Measurements from ENCODE around the gene SCFD2. TPM values are rescaled to one million over a fixed set of nuclear protein-coding genes. Genes with fewer than 3 reads are reported as not detected.
A peak's percentile ranks its signal among the peaks of the same experiment; 100 is the strongest.

SCFD2 gene
- total RNA-seq, 1 experiment from 2014 or later, result 12.4 TPM

DNA sequence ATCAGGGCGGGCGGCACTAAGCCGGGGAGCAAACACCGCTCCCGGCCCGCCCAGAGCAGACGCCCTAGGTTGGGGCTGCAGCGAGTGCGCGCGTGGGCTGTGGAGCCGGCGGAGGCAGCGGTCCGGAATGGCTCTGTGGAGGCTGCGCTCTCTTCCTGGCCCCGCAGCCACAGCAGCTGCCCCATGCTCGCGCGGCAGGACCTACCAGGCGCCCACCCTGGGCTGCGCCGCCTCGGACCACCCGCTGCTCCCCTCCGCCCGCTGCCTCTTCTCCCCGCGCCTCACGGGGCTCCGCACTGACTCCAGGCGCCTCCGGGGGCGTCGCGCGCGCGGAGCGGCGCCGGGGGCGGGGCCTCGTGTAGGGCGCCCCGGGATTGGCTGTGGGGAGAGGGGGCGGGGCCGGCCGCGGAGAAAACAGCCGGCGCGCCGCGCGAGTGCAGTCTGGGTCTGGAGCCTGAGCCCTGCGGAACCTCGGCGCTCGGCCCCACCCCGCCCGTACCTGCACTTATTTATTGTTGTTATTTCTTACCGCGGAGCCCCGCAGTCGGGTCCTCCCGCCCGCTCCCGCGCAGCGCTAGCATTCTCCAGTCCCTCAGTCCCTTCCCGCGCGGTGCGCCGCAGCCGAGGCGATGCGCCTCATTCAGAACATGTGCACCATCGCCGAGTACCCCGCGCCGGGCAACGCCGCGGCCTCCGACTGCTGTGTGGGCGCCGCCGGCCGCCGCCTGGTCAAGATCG is 503.8 kb downstream of the SCFD2 start, which contains the start of gene RASL11B:
Gene RASL11B (plus strand): TSS at position 439 of the 738 bp plus-strand sequence. CDS start 191 bp downstream, at position 630.
- peak; percentile 93 for ATAC-seq
- H3K4me3 Mint-ChIP-seq, result peak within 1 kb of the TSS; percentile 90
- peaks cover 66% of the 10 kb centered on the region for H3K36me3 Mint-ChIP-seq
- peaks cover 21% of the 10 kb centered on the region for H3K9me3 Mint-ChIP-seq
- H3K27me3 Mint-ChIP-seq (ENCODE audit: low read depth), result no peaks in the 10 kb centered on the region
- peaks cover 65% of the 10 kb centered on the region for H3K4me1 Mint-ChIP-seq
- CTCF ChIA-PET, result interaction anchor here (1.0 to 1.5 kb wide), 3 partner anchors 50 to 316 kb away, joined by 3 to 11 read pairs (median 3); no protein-coding TSS in a partner anchor
- peak; percentile 86 for DNase-seq (ENCODE audit: low spot score)
- POLR2A ChIA-PET, result interaction anchor here (1.2 to 1.3 kb wide), 2 partner anchors 12 to 28 kb away, joined by 3 to 5 read pairs; no protein-coding TSS in a partner anchor
- H3K27ac Mint-ChIP-seq, result peak within 1 kb of the TSS; percentile 83
- TF ChIP-seq ETV6 (CRISPR knock-in tag; IDR thresholded peaks at IDR 0.05) (peak; percentile 79), NR3C1 (CRISPR knock-in tag; conservative IDR thresholded peaks at IDR 0.05; ENCODE audit: low read depth) (no peak), JAZF1 (CRISPR knock-in tag; IDR thresholded peaks at IDR 0.05) (no peak), ELF4 (CRISPR knock-in tag; IDR thresholded peaks at IDR 0.05; ENCODE audit: low read depth) (no peak), ZNF671 (CRISPR knock-in tag; IDR thresholded peaks at IDR 0.05) (no peak), IRF2 (CRISPR knock-in tag; IDR thresholded peaks at IDR 0.05; ENCODE audit: borderline replicate concordance, low read depth) (no peak), TEAD4 (CRISPR knock-in tag; IDR thresholded peaks at IDR 0.05) (0 out of 2 replicates have a peak, but pooled peaks have one; percentile 31), ZNF317 (CRISPR knock-in tag; IDR thresholded peaks at IDR 0.05; ENCODE audit: borderline replicate concordance, low read depth) (peak; percentile 15; the same call in 1 of the 2 replicates), GTF2I (CRISPR knock-in tag; conservative IDR thresholded peaks at IDR 0.05) (no peak), ZNF423 (CRISPR knock-in tag; IDR thresholded peaks at IDR 0.05) (peak; percentile 50; the same call in 1 of the 2 replicates), ZNF232 (CRISPR knock-in tag; IDR thresholded peaks at IDR 0.05) (peak; percentile 17; the same call in 1 of the 2 replicates), CBFB (CRISPR knock-in tag; IDR thresholded peaks at IDR 0.05; ENCODE audit: low read depth) (no peak), EMX1 (CRISPR knock-in tag; IDR thresholded peaks at IDR 0.05) (no peak)
- TF ChIP-seq, protein P1, sequence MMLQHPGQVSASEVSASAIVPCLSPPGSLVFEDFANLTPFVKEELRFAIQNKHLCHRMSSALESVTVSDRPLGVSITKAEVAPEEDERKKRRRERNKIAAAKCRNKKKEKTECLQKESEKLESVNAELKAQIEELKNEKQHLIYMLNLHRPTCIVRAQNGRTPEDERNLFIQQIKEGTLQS (CRISPR knock-in tag; conservative IDR thresholded peaks at IDR 0.05), result no peak
- TF ChIP-seq, protein P2, sequence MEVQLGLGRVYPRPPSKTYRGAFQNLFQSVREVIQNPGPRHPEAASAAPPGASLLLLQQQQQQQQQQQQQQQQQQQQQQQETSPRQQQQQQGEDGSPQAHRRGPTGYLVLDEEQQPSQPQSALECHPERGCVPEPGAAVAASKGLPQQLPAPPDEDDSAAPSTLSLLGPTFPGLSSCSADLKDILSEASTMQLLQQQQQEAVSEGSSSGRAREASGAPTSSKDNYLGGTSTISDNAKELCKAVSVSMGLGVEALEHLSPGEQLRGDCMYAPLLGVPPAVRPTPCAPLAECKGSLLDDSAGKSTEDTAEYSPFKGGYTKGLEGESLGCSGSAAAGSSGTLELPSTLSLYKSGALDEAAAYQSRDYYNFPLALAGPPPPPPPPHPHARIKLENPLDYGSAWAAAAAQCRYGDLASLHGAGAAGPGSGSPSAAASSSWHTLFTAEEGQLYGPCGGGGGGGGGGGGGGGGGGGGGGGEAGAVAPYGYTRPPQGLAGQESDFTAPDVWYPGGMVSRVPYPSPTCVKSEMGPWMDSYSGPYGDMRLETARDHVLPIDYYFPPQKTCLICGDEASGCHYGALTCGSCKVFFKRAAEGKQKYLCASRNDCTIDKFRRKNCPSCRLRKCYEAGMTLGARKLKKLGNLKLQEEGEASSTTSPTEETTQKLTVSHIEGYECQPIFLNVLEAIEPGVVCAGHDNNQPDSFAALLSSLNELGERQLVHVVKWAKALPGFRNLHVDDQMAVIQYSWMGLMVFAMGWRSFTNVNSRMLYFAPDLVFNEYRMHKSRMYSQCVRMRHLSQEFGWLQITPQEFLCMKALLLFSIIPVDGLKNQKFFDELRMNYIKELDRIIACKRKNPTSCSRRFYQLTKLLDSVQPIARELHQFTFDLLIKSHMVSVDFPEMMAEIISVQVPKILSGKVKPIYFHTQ (CRISPR knock-in tag; IDR thresholded peaks at IDR 0.05), result no peak
- TF ChIP-seq, protein P3, sequence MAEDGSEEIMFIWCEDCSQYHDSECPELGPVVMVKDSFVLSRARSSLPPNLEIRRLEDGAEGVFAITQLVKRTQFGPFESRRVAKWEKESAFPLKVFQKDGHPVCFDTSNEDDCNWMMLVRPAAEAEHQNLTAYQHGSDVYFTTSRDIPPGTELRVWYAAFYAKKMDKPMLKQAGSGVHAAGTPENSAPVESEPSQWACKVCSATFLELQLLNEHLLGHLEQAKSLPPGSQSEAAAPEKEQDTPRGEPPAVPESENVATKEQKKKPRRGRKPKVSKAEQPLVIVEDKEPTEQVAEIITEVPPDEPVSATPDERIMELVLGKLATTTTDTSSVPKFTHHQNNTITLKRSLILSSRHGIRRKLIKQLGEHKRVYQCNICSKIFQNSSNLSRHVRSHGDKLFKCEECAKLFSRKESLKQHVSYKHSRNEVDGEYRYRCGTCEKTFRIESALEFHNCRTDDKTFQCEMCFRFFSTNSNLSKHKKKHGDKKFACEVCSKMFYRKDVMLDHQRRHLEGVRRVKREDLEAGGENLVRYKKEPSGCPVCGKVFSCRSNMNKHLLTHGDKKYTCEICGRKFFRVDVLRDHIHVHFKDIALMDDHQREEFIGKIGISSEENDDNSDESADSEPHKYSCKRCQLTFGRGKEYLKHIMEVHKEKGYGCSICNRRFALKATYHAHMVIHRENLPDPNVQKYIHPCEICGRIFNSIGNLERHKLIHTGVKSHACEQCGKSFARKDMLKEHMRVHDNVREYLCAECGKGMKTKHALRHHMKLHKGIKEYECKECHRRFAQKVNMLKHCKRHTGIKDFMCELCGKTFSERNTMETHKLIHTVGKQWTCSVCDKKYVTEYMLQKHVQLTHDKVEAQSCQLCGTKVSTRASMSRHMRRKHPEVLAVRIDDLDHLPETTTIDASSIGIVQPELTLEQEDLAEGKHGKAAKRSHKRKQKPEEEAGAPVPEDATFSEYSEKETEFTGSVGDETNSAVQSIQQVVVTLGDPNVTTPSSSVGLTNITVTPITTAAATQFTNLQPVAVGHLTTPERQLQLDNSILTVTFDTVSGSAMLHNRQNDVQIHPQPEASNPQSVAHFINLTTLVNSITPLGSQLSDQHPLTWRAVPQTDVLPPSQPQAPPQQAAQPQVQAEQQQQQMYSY (CRISPR knock-in tag; IDR thresholded peaks at IDR 0.05), result no peak
- TF ChIP-seq, protein P4, sequence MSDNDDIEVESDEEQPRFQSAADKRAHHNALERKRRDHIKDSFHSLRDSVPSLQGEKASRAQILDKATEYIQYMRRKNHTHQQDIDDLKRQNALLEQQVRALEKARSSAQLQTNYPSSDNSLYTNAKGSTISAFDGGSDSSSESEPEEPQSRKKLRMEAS (CRISPR knock-in tag; IDR thresholded peaks at IDR 0.05), result peak; percentile 39; the same call in 1 of the 2 replicates
- TF ChIP-seq, protein P5, sequence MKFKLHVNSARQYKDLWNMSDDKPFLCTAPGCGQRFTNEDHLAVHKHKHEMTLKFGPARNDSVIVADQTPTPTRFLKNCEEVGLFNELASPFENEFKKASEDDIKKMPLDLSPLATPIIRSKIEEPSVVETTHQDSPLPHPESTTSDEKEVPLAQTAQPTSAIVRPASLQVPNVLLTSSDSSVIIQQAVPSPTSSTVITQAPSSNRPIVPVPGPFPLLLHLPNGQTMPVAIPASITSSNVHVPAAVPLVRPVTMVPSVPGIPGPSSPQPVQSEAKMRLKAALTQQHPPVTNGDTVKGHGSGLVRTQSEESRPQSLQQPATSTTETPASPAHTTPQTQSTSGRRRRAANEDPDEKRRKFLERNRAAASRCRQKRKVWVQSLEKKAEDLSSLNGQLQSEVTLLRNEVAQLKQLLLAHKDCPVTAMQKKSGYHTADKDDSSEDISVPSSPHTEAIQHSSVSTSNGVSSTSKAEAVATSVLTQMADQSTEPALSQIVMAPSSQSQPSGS (CRISPR knock-in tag; IDR thresholded peaks at IDR 0.05; ENCODE audit: borderline replicate concordance, low read depth), result no peak
- TF ChIP-seq, protein P6, sequence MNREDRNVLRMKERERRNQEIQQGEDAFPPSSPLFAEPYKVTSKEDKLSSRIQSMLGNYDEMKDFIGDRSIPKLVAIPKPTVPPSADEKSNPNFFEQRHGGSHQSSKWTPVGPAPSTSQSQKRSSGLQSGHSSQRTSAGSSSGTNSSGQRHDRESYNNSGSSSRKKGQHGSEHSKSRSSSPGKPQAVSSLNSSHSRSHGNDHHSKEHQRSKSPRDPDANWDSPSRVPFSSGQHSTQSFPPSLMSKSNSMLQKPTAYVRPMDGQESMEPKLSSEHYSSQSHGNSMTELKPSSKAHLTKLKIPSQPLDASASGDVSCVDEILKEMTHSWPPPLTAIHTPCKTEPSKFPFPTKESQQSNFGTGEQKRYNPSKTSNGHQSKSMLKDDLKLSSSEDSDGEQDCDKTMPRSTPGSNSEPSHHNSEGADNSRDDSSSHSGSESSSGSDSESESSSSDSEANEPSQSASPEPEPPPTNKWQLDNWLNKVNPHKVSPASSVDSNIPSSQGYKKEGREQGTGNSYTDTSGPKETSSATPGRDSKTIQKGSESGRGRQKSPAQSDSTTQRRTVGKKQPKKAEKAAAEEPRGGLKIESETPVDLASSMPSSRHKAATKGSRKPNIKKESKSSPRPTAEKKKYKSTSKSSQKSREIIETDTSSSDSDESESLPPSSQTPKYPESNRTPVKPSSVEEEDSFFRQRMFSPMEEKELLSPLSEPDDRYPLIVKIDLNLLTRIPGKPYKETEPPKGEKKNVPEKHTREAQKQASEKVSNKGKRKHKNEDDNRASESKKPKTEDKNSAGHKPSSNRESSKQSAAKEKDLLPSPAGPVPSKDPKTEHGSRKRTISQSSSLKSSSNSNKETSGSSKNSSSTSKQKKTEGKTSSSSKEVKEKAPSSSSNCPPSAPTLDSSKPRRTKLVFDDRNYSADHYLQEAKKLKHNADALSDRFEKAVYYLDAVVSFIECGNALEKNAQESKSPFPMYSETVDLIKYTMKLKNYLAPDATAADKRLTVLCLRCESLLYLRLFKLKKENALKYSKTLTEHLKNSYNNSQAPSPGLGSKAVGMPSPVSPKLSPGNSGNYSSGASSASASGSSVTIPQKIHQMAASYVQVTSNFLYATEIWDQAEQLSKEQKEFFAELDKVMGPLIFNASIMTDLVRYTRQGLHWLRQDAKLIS (CRISPR knock-in tag; IDR thresholded peaks at IDR 0.05; ENCODE audit: borderline replicate concordance), result no peak; the same call in 1 of the 2 replicates
- TF ChIP-seq, protein P7, sequence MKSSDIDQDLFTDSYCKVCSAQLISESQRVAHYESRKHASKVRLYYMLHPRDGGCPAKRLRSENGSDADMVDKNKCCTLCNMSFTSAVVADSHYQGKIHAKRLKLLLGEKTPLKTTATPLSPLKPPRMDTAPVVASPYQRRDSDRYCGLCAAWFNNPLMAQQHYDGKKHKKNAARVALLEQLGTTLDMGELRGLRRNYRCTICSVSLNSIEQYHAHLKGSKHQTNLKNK (CRISPR knock-in tag; IDR thresholded peaks at IDR 0.05), result no peak
- TF ChIP-seq, protein P8, sequence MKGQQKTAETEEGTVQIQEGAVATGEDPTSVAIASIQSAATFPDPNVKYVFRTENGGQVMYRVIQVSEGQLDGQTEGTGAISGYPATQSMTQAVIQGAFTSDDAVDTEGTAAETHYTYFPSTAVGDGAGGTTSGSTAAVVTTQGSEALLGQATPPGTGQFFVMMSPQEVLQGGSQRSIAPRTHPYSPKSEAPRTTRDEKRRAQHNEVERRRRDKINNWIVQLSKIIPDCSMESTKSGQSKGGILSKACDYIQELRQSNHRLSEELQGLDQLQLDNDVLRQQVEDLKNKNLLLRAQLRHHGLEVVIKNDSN (CRISPR knock-in tag; IDR thresholded peaks at IDR 0.05), result no peak

Data from WTC11 (cell line).